Peyer's patch (tissue), 4 donors: ENCODE measurements around the gene SYNGR1. TPM values are rescaled to one million over a fixed set of nuclear protein-coding genes. Genes with fewer than 3 reads are reported as not detected.

Source experiments
- DNase-seq, 3 donors: peaks; one replicate each; pipeline ENCODE4 v3.0.0-alpha.2; 2017 to 2019
- H3K27ac ChIP-seq, 4 donors: fragments of 200-600 bp; sonication (generic); one replicate each; pipeline ENCODE4 v1.5.1; 2016 to 2019
- H3K27me3 ChIP-seq, 2 donors: fragments of 200-600 bp; sonication (generic); one replicate each; pipeline ENCODE4 v1.5.1; 2019
- H3K36me3 ChIP-seq, 3 donors: fragments of 200-600 bp; sonication (generic); one replicate each; pipeline ENCODE4 v1.5.1; 2016 to 2019
- H3K4me1 ChIP-seq, 4 donors: fragments of 200-600 bp; sonication (generic); one replicate each; pipeline ENCODE4 v1.5.1; 2016 to 2019
- H3K4me3 ChIP-seq, 4 donors: fragments of 200-600 bp; sonication (generic); 1 replicate in 3 of 4; 2 replicates in 1 of 4; pipeline ENCODE4 v1.5.1; 2016 to 2019; ENCODE audit warnings: mild to moderate bottlenecking in 1 of 4
- H3K9me3 ChIP-seq, 4 donors: fragments of 200-600 bp; sonication (generic); one replicate each; pipeline ENCODE4 v1.5.1; 2016 to 2019; ENCODE audit warnings: mild to moderate bottlenecking in 1 of 4
- CTCF ChIP-seq, 6 experiments: fragments of 450-650 bp in 4 of 6; fragments of 200-600 bp in 2 of 6; sonication (generic) in 1 of 6; IDR thresholded peaks; one replicate each; pipeline ENCODE4 v1.5.1; 2017 to 2019; ENCODE audit warnings: antibody characterized with exemption in 6 of 6, mild to moderate bottlenecking in 3 of 6, moderate library complexity in 1 of 6
- POLR2A ChIP-seq, 2 donors: fragments of 450-650 bp; IDR thresholded peaks; one replicate each; pipeline ENCODE4 v1.5.1; 2017; ENCODE audit warnings: antibody characterized with exemption in 2 of 2, mild to moderate bottlenecking in 2 of 2, moderate library complexity in 2 of 2
- total RNA-seq, 4 donors: library from RNA; depleted of rRNA; stranded (reverse); fragments of >200 nt; gene quantifications; one replicate each; pipeline ENCODE4 v1.1.0, GENCODE V29; 2016

The SYNGR1 gene
- total RNA-seq, 4 donors from 2014 or later: 0.35 to 22.3 (median 2.5) TPM

- H3K27ac ChIP-seq: peak overlapping the region in 3 of 4 donors; percentile 51 to 87 (median 52)
- peak in 2 of 3 donors; percentile 66 to 76 for DNase-seq
- no peaks in the 10 kb centered on the region for H3K36me3 ChIP-seq
- H3K4me1 ChIP-seq: peaks cover 0 to 21% (median 3%) of the 10 kb centered on the region in 4 donors
- no peaks in the 10 kb centered on the region for H3K9me3 ChIP-seq
- peak overlapping the region; percentile 45 to 73 (median 68) for H3K4me3 ChIP-seq
- no peak for TF ChIP-seq CTCF (IDR thresholded peaks at IDR 0.05)
- H3K27me3 ChIP-seq: peaks cover 0 to 10% of the 10 kb centered on the region in 2 donors
These were observed 784 bp upstream of the SYNGR1 start for GRCh38 chr22:39348909-39349505.

GRCh38 chr22:39349506-39349966 lies 255 bp upstream of the SYNGR1 start:
- H3K9me3 ChIP-seq: no peaks in the 10 kb centered on the region
- peak overlapping the region; percentile 53 to 73 (median 68) for H3K4me3 ChIP-seq
- H3K27ac ChIP-seq: peak overlapping the region; percentile 46 to 87 (median 52)
- no peaks in the 10 kb centered on the region for H3K36me3 ChIP-seq
- DNase-seq: peak in 2 of 3 donors; percentile 50 to 57
- TF ChIP-seq POLR2A (IDR thresholded peaks at IDR 0.05): no peak
- no peak for TF ChIP-seq CTCF (IDR thresholded peaks at IDR 0.05)
- H3K27me3 ChIP-seq: peaks cover 0 to 10% of the 10 kb centered on the region in 2 donors
- peaks cover 0 to 21% (median 3%) of the 10 kb centered on the region in 4 donors for H3K4me1 ChIP-seq

- Histone ChIP-seq H3K27me3 (peaks cover 0 to 10% of the 10 kb centered on the region in 2 donors), H3K36me3 (no peaks in the 10 kb centered on the region), H3K9me3 (no peaks in the 10 kb centered on the region), H3K27ac (peak overlapping the region in 1 of 4 donors; percentile 87), H3K4me1 (peaks cover 0 to 21% (median 3%) of the 10 kb centered on the region in 4 donors), H3K4me3 (peak overlapping the region; percentile 53 to 73 (median 68))
- no peak for TF ChIP-seq CTCF (IDR thresholded peaks at IDR 0.05)
- TF ChIP-seq POLR2A (IDR thresholded peaks at IDR 0.05): no peak
- DNase-seq: no peak
These were observed 1.2 kb downstream of the SYNGR1 start for GRCh38 chr22:39350757-39351688.

GRCh38 chr22:39351689-39352214 lies 2.0 kb downstream of the SYNGR1 start:
- DNase-seq: peak in 2 of 3 donors; percentile 76 to 79
- Histone ChIP-seq H3K9me3 (no peaks in the 10 kb centered on the region), H3K4me1 (peaks cover 0 to 21% (median 3%) of the 10 kb centered on the region in 4 donors), H3K27me3 (peaks cover 0 to 10% of the 10 kb centered on the region in 2 donors), H3K27ac (peak overlapping the region in 1 of 4 donors; percentile 87), H3K4me3 (peak overlapping the region in 1 of 4 donors; percentile 73), H3K36me3 (no peaks in the 10 kb centered on the region)
- TF ChIP-seq CTCF (IDR thresholded peaks at IDR 0.05): no peak

- H3K27ac ChIP-seq: peak overlapping the region in 1 of 4 donors; percentile 87
These were observed 2.6 kb downstream of the SYNGR1 start for GRCh38 chr22:39352306-39352891.

More at GRCh38 chr22:39352306-39352891, 2.6 kb downstream of the SYNGR1 start:
- Histone ChIP-seq H3K4me1 (peaks cover 0 to 21% (median 3%) of the 10 kb centered on the region in 4 donors), H3K9me3 (no peaks in the 10 kb centered on the region), H3K36me3 (no peaks in the 10 kb centered on the region), H3K4me3 (no peak overlapping the region), H3K27me3 (peaks cover 0 to 10% of the 10 kb centered on the region in 2 donors)
- DNase-seq: no peak
- TF ChIP-seq CTCF (IDR thresholded peaks at IDR 0.05) (no peak), POLR2A (IDR thresholded peaks at IDR 0.05) (no peak)
